Measurements from ENCODE around the gene CRYZ. TPM values are rescaled to one million over a fixed set of nuclear protein-coding genes. Genes with fewer than 3 reads are reported as not detected.
"Not testable (repeated sequence)": the region's sequence is repeated elsewhere in the genome, so short reads cannot be mapped to it uniquely, and the experiment has no call there.

CRYZ gene
- total and polyA plus RNA-seq, 12 donors = 16.1 to 58.4 (median 39.8) TPM

DNA sequence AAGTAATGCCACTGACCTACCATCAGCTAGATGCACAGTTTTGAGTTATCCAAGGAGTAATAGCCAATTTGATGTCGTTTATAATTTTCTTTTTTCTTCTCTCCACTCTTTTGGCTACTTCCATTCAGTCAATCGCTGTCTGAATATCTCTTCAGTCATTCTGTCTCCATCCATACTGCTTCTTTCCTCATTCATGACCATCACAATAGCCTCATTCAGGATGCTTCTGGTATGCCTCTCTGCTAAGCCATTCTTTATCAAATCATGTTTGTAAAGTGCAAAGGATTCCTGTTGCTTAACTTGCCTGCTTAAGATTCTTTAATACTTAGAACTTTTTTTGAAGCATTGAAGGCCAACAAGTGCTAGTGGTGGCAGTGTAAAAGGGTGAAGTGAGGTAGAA is 20.3 kb upstream of the CRYZ start:
- intact Hi-C loops (cut with DNase I) = no loop called here
- peaks cover 0 to 100% (median 53%) of the 10 kb centered on the region in 9 donors for H3K36me3 ChIP-seq
- no peaks in the 10 kb centered on the region for H3K9me3 ChIP-seq
- ATAC-seq = no peak
- no peaks in the 10 kb centered on the region for H3K27me3 ChIP-seq
- WGBS, 2 donors = 89 to 95% methylated on average over 2 of the region's 2 CpGs
- H3K27ac ChIP-seq = no peak overlapping the region
- DNase-seq = no peak
- no peaks in the 10 kb centered on the region for H3K4me1 ChIP-seq
- TF ChIP-seq, protein P1, sequence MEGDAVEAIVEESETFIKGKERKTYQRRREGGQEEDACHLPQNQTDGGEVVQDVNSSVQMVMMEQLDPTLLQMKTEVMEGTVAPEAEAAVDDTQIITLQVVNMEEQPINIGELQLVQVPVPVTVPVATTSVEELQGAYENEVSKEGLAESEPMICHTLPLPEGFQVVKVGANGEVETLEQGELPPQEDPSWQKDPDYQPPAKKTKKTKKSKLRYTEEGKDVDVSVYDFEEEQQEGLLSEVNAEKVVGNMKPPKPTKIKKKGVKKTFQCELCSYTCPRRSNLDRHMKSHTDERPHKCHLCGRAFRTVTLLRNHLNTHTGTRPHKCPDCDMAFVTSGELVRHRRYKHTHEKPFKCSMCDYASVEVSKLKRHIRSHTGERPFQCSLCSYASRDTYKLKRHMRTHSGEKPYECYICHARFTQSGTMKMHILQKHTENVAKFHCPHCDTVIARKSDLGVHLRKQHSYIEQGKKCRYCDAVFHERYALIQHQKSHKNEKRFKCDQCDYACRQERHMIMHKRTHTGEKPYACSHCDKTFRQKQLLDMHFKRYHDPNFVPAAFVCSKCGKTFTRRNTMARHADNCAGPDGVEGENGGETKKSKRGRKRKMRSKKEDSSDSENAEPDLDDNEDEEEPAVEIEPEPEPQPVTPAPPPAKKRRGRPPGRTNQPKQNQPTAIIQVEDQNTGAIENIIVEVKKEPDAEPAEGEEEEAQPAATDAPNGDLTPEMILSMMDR (IDR thresholded peaks at IDR 0.05) = no peak
- no peak overlapping the region for H3K4me3 ChIP-seq

- WGBS, 2 donors = 87 to 98% methylated on average over 1 of the region's 1 CpG
- no peak overlapping the region for H3K4me3 ChIP-seq
- ATAC-seq = no peak
Observed at GRCh38 chr1:74748960-74749359, 16.1 kb upstream of the CRYZ start.

GRCh38 chr1:74745247-74745646 is 12.4 kb upstream of the CRYZ start:
- intact Hi-C loops (cut with DNase I) = not testable (repeated sequence)
- 95 to 98% methylated on average over 6 of the region's 6 CpGs for WGBS, 2 donors

More at GRCh38 chr1:74748960-74749359, 16.1 kb upstream of the CRYZ start:
- Histone ChIP-seq H3K36me3 (peaks cover 0 to 97% (median 45%) of the 10 kb centered on the region in 9 donors), H3K27ac (no peak overlapping the region), H3K9me3 (peaks cover 0 to 8% (median 0%) of the 10 kb centered on the region in 11 donors), H3K27me3 (no peaks in the 10 kb centered on the region), H3K4me1 (no peaks in the 10 kb centered on the region)
- intact Hi-C loops (cut with DNase I) = no loop called here
- no peak for DNase-seq
- TF ChIP-seq, protein P1 (IDR thresholded peaks at IDR 0.05) = no peak

DNA sequence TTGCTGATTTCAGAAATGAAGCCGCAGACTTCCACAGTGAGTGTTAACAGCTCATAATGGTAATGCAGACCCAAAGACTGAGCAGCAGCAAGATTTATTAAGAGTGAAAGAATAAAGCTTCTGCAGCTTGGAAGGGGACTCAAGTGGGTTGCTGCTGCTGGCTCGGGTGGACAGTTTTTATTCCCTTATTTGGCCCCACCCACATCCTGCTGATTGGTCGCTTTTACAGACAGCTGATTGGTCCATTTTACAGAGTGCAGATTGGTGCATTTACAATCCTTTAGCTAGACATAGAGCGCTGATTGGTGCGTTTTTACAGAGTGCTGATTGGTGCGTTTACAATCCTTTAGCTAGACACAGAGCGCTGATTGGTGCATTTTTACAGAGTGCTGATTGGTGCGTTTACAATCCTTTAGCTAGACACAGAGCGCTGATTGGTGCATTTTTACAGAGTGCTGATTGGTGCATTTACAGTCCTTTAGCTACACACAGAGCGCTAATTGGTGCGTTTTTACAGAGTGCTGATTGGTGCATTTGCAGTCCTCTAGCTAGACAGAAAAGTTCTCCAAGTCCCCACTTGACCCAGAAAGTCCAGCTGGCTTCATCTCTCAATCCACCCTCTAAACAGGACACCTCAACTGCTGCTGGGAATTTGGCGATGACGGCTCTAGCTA is 7.6 kb upstream of the CRYZ start:
- peaks cover 0 to 15% (median 0%) of the 10 kb centered on the region in 11 donors for H3K9me3 ChIP-seq
- intact Hi-C loops (cut with DNase I); ATAC-seq; H3K4me3 ChIP-seq; DNase-seq; H3K4me1 ChIP-seq; H3K27me3 ChIP-seq; H3K27ac ChIP-seq: not testable (repeated sequence)
- H3K36me3 ChIP-seq = peaks cover 0 to 99% (median 50%) of the 10 kb centered on the region in 9 donors
- 93 to 96% methylated on average over 11 to 13 of the region's 13 CpGs for WGBS, 2 donors

More at GRCh38 chr1:74745247-74745646, 12.4 kb upstream of the CRYZ start:
- not testable (repeated sequence) for H3K27ac ChIP-seq, DNase-seq, H3K27me3 ChIP-seq, H3K4me3 ChIP-seq, H3K4me1 ChIP-seq, ATAC-seq
- H3K9me3 ChIP-seq = peaks cover 0 to 10% (median 0%) of the 10 kb centered on the region in 11 donors
- peaks cover 0 to 95% (median 38%) of the 10 kb centered on the region in 9 donors for H3K36me3 ChIP-seq

GRCh38 chr1:74737333-74737732 is 4.5 kb upstream of the CRYZ start:
- H3K9me3 ChIP-seq = peaks cover 0 to 7% (median 0%) of the 10 kb centered on the region in 11 donors
- no peak overlapping the region for H3K27ac ChIP-seq
- H3K36me3 ChIP-seq = peaks cover 0 to 68% (median 30%) of the 10 kb centered on the region in 9 donors
- H3K27me3 ChIP-seq = no peaks in the 10 kb centered on the region
- TF ChIP-seq, protein P1 (IDR thresholded peaks at IDR 0.05) = no peak
- DNase-seq (no peak), ATAC-seq (no peak)
- H3K4me3 ChIP-seq = no peak overlapping the region
- intact Hi-C loops (cut with DNase I) = no loop called here
- WGBS, 2 donors = 98% methylated on average over 4 of the region's 4 CpGs
- peaks cover 2 to 22% (median 14%) of the 10 kb centered on the region in 9 donors for H3K4me1 ChIP-seq

Data from heart right ventricle (tissue), 16 donors.